ENCODE data around the gene XYLT2.
A peak's percentile ranks its signal among the peaks of the same experiment; 100 is the strongest.
"Not testable (repeated sequence)": the region's sequence is repeated elsewhere in the genome, so short reads cannot be mapped to it uniquely, and the experiment has no call there.

The XYLT2 gene

GRCh38 chr17:50332196-50332595, 13.7 kb upstream of the XYLT2 start:
- Mint-ChIP-seq H3K4me1 (no peaks in the 10 kb centered on the region), H3K36me3 (no peaks in the 10 kb centered on the region), H3K4me3 (no peak overlapping the region), H3K9me3 (no peaks in the 10 kb centered on the region), H3K27ac (no peak overlapping the region), H3K27me3 (peaks cover 39% of the 10 kb centered on the region)
- ATAC-seq: no peak

- not testable (repeated sequence) for H3K9me3 Mint-ChIP-seq, H3K36me3 Mint-ChIP-seq, H3K4me1 Mint-ChIP-seq, H3K4me3 Mint-ChIP-seq, ATAC-seq, H3K27ac Mint-ChIP-seq
- H3K27me3 Mint-ChIP-seq: peaks cover 39% of the 10 kb centered on the region
Observed at GRCh38 chr17:50333291-50334057, 12.5 kb upstream of the XYLT2 start.

GRCh38 chr17:50337956-50338355, 8.0 kb upstream of the XYLT2 start:
- no peak for ATAC-seq
- H3K27me3 Mint-ChIP-seq: peaks cover 12% of the 10 kb centered on the region
- H3K27ac Mint-ChIP-seq: no peak overlapping the region

GRCh38 chr17:50338645-50339044, 7.3 kb upstream of the XYLT2 start:
- Mint-ChIP-seq H3K4me3 (no peak overlapping the region), H3K27me3 (peaks cover 5% of the 10 kb centered on the region), H3K9me3 (peaks cover 14% of the 10 kb centered on the region), H3K36me3 (peaks cover 18% of the 10 kb centered on the region), H3K27ac (no peak overlapping the region), H3K4me1 (no peaks in the 10 kb centered on the region)
- ATAC-seq: no peak

More at GRCh38 chr17:50337956-50338355, 8.0 kb upstream of the XYLT2 start:
- H3K9me3 Mint-ChIP-seq: peaks cover 14% of the 10 kb centered on the region
- no peaks in the 10 kb centered on the region for H3K4me1 Mint-ChIP-seq
- H3K4me3 Mint-ChIP-seq: no peak overlapping the region
- H3K36me3 Mint-ChIP-seq: peaks cover 18% of the 10 kb centered on the region

- ATAC-seq: no peak
- H3K9me3 Mint-ChIP-seq: peaks cover 14% of the 10 kb centered on the region
- H3K4me1 Mint-ChIP-seq: no peaks in the 10 kb centered on the region
- peaks cover 18% of the 10 kb centered on the region for H3K36me3 Mint-ChIP-seq
- H3K4me3 Mint-ChIP-seq: no peak overlapping the region
- no peaks in the 10 kb centered on the region for H3K27me3 Mint-ChIP-seq
- no peak overlapping the region for H3K27ac Mint-ChIP-seq
Observed at GRCh38 chr17:50339381-50339780, 6.5 kb upstream of the XYLT2 start.

- H3K27me3 Mint-ChIP-seq: no peaks in the 10 kb centered on the region
- no peak overlapping the region for H3K27ac Mint-ChIP-seq
- no peaks in the 10 kb centered on the region for H3K9me3 Mint-ChIP-seq
- peaks cover 37% of the 10 kb centered on the region for H3K4me1 Mint-ChIP-seq
- peak overlapping the region; percentile 79 for H3K4me3 Mint-ChIP-seq
- no peaks in the 10 kb centered on the region for H3K36me3 Mint-ChIP-seq
- no peak for ATAC-seq
Observed at GRCh38 chr17:50344731-50345365, 1.1 kb upstream of the XYLT2 start.

GRCh38 chr17:50346313-50347116, 589 bp downstream of the XYLT2 start:
- peaks cover 46% of the 10 kb centered on the region for H3K4me1 Mint-ChIP-seq
- peak overlapping the region; percentile 83 for H3K4me3 Mint-ChIP-seq
- no peaks in the 10 kb centered on the region for H3K27me3 Mint-ChIP-seq
- no peaks in the 10 kb centered on the region for H3K36me3 Mint-ChIP-seq
- H3K27ac Mint-ChIP-seq: peak overlapping the region; percentile 93
- no peaks in the 10 kb centered on the region for H3K9me3 Mint-ChIP-seq
- ATAC-seq: peak; percentile 82

- peak overlapping the region; percentile 93 for H3K27ac Mint-ChIP-seq
- peaks cover 48% of the 10 kb centered on the region for H3K4me1 Mint-ChIP-seq
- H3K4me3 Mint-ChIP-seq: peak overlapping the region; percentile 83
- no peak for ATAC-seq
- no peaks in the 10 kb centered on the region for H3K9me3 Mint-ChIP-seq
- no peaks in the 10 kb centered on the region for H3K36me3 Mint-ChIP-seq
- no peaks in the 10 kb centered on the region for H3K27me3 Mint-ChIP-seq
Observed at GRCh38 chr17:50347117-50347893, 1.4 kb downstream of the XYLT2 start.

- ATAC-seq: no peak
- H3K9me3 Mint-ChIP-seq: no peaks in the 10 kb centered on the region
- H3K27me3 Mint-ChIP-seq: no peaks in the 10 kb centered on the region
- peaks cover 51% of the 10 kb centered on the region for H3K4me1 Mint-ChIP-seq
- no peak overlapping the region for H3K4me3 Mint-ChIP-seq
- peak overlapping the region; percentile 93 for H3K27ac Mint-ChIP-seq
- peaks cover under 1% of the 10 kb centered on the region for H3K36me3 Mint-ChIP-seq
Observed at GRCh38 chr17:50347894-50348291, 2.0 kb downstream of the XYLT2 start.

- no peaks in the 10 kb centered on the region for H3K9me3 Mint-ChIP-seq
- H3K27me3 Mint-ChIP-seq: no peaks in the 10 kb centered on the region
- peaks cover 56% of the 10 kb centered on the region for H3K4me1 Mint-ChIP-seq
- H3K36me3 Mint-ChIP-seq: peaks cover 7% of the 10 kb centered on the region
- ATAC-seq: no peak
- H3K4me3 Mint-ChIP-seq: no peak overlapping the region
- peak overlapping the region; percentile 93 for H3K27ac Mint-ChIP-seq
Observed at GRCh38 chr17:50348522-50349242, 2.8 kb downstream of the XYLT2 start.

GRCh38 chr17:50349243-50349600, 3.3 kb downstream of the XYLT2 start:
- peaks cover 56% of the 10 kb centered on the region for H3K4me1 Mint-ChIP-seq
- ATAC-seq: no peak
- peaks cover 9% of the 10 kb centered on the region for H3K36me3 Mint-ChIP-seq
- H3K9me3 Mint-ChIP-seq: no peaks in the 10 kb centered on the region
- H3K27me3 Mint-ChIP-seq: no peaks in the 10 kb centered on the region
- no peak overlapping the region for H3K4me3 Mint-ChIP-seq
- peak overlapping the region; percentile 93 for H3K27ac Mint-ChIP-seq

- H3K27ac Mint-ChIP-seq: peak overlapping the region; percentile 45
- no peaks in the 10 kb centered on the region for H3K27me3 Mint-ChIP-seq
- no peak for ATAC-seq
- H3K36me3 Mint-ChIP-seq: peaks cover 13% of the 10 kb centered on the region
- H3K4me1 Mint-ChIP-seq: peaks cover 47% of the 10 kb centered on the region
- H3K9me3 Mint-ChIP-seq: no peaks in the 10 kb centered on the region
- H3K4me3 Mint-ChIP-seq: no peak overlapping the region
Observed at GRCh38 chr17:50350733-50351132, 4.8 kb downstream of the XYLT2 start.

GRCh38 chr17:50352072-50352692, 6.3 kb downstream of the XYLT2 start:
- H3K9me3 Mint-ChIP-seq: no peaks in the 10 kb centered on the region
- H3K4me1 Mint-ChIP-seq: peaks cover 38% of the 10 kb centered on the region
- ATAC-seq: no peak
- H3K36me3 Mint-ChIP-seq: peaks cover 21% of the 10 kb centered on the region
- no peak overlapping the region for H3K4me3 Mint-ChIP-seq
- H3K27me3 Mint-ChIP-seq: no peaks in the 10 kb centered on the region
- H3K27ac Mint-ChIP-seq: no peak overlapping the region

Measured in stimulated activated memory B cell treated with anti-CD40 and anti-IgM and Interleukin-4, amounts not matched to agents 10 μg/mL and 1 μg/mL and 100 μg/mL, for 72 hours (primary cell).